ENCODE results near the gene AGBL3.
"Not testable (repeated sequence)": the region's sequence is repeated elsewhere in the genome, so short reads cannot be mapped to it uniquely, and the experiment has no call there.

GRCh38 chr7:135170998-135171481 lies 184.7 kb downstream of the AGBL3 start:
- not testable (repeated sequence) for TF ChIP-seq CTCF, POLR2A (IDR thresholded peaks at IDR 0.05)
